Liver (tissue), 9 donors: ENCODE results near the gene HUWE1. TPM values are rescaled to one million over a fixed set of nuclear protein-coding genes. Genes with fewer than 3 reads are reported as not detected.

Source experiments
- DNase-seq: peaks from one replicate; pipeline ENCODE4 v3.0.0-alpha.2; 2017; ENCODE audit warnings: low spot score
- H3K27ac ChIP-seq, 2 donors: one replicate each; pipeline ENCODE4 v1.7.0; 2013; ENCODE audit warnings: inconsistent platforms in 2 of 2, low read length in 2 of 2, control low read depth in 1 of 2, low read depth in 1 of 2, mild to moderate bottlenecking in 1 of 2
- H3K27me3 ChIP-seq, 4 donors: one replicate each; pipeline versions ENCODE4 v1.6.1 to v1.7.0; 2013; ENCODE audit warnings: low read length in 3 of 4, inconsistent platforms in 1 of 4, mild to moderate bottlenecking in 1 of 4, moderate library complexity in 1 of 4; ENCODE audit not compliant: control insufficient read depth in 4 of 4, insufficient read depth in 4 of 4
- H3K36me3 ChIP-seq, 4 donors: one replicate each; pipeline versions ENCODE4 v1.6.1 to v1.7.0; 2013; ENCODE audit warnings: low read length in 3 of 4, mild to moderate bottlenecking in 3 of 4, low read depth in 1 of 4, moderate library complexity in 1 of 4; ENCODE audit not compliant: control insufficient read depth in 4 of 4, insufficient read depth in 3 of 4
- H3K4me1 ChIP-seq, 4 donors: one replicate each; pipeline versions ENCODE4 v1.6.1 to v1.7.0; 2013; ENCODE audit warnings: low read length in 3 of 4, mild to moderate bottlenecking in 3 of 4, moderate library complexity in 1 of 4; ENCODE audit not compliant: control insufficient read depth in 4 of 4, insufficient read depth in 4 of 4
- H3K4me3 ChIP-seq, 3 donors: one replicate each; pipeline versions ENCODE4 v1.6.1 to v1.7.0; 2013; ENCODE audit warnings: low read length in 3 of 3, control low read depth in 1 of 3, low read depth in 1 of 3, mild to moderate bottlenecking in 1 of 3
- H3K9ac ChIP-seq, 2 donors: one replicate each; pipeline ENCODE4 v1.7.0; 2013; ENCODE audit warnings: low read length in 2 of 2, mild to moderate bottlenecking in 2 of 2, moderate library complexity in 2 of 2, control low read depth in 1 of 2, low read depth in 1 of 2
- H3K9me3 ChIP-seq, 4 donors: one replicate each; pipeline versions ENCODE4 v1.6.1 to v1.7.0; 2013; ENCODE audit warnings: low read length in 3 of 4; ENCODE audit not compliant: control insufficient read depth in 4 of 4
- EGR1 ChIP-seq, 2 donors: IDR thresholded peaks; 2 replicates each; pipeline ENCODE4 v1.6.1; 2016 to 2018; ENCODE audit warnings: antibody characterized with exemption in 2 of 2, low read depth in 2 of 2
- HNF4A ChIP-seq, 2 donors: conservative IDR thresholded peaks; 2 replicates each; pipeline ENCODE4 v1.6.1; 2016; ENCODE audit warnings: antibody characterized with exemption in 2 of 2, mild to moderate bottlenecking in 2 of 2
- HNF4G ChIP-seq: IDR thresholded peaks from 2 replicates; pipeline ENCODE4 v1.6.1; 2016; ENCODE audit warnings: antibody characterized with exemption
- NR2F2 ChIP-seq: IDR thresholded peaks from 2 replicates; pipeline ENCODE4 v1.6.1; 2016; ENCODE audit warnings: antibody characterized with exemption
- RAD21 ChIP-seq, 2 donors: IDR thresholded peaks; 2 replicates each; pipeline ENCODE4 v1.6.1; 2016; ENCODE audit warnings: antibody characterized with exemption in 2 of 2, mild to moderate bottlenecking in 2 of 2
- SP1 ChIP-seq: IDR thresholded peaks from 2 replicates; pipeline ENCODE4 v1.6.1; 2018; ENCODE audit warnings: antibody characterized with exemption, mild to moderate bottlenecking
- WGBS: extraction: QIAGEN DNeasy Blood & Tissue Kit; methylation state at CpG from one replicate; pipeline ENCODE4 v1.1.7; 2013; 5-methylcytosine and 5-hydroxymethylcytosine counted together
- polyA plus RNA-seq, 2 donors: library from polyadenylated mRNA; stranded (reverse) in 1 of 2; unstranded in 1 of 2; fragments of 200-250 nt in 1 of 2; fragments of >200 nt in 1 of 2; fragmentation: Nextera tagmentation in 1 of 2; extraction: Ambion mirVana in 1 of 2; gene quantifications; one replicate each; pipeline versions ENCODE4 v1.2.1 to v1.2.3, GENCODE V29; 2013 to 2015
- total RNA-seq, 2 donors: library from RNA; depleted of rRNA; stranded (reverse); fragments of >200 nt; gene quantifications; one replicate each; pipeline ENCODE4 v1.2.3, GENCODE V29; 2014
- TF ChIP-seq, protein P1 (sequence below): IDR thresholded peaks from 2 replicates; pipeline ENCODE4 v1.6.1; 2016; ENCODE audit warnings: antibody characterized with exemption
- TF ChIP-seq, protein P2 (sequence below): IDR thresholded peaks from 2 replicates; pipeline ENCODE4 v1.6.1; 2016; ENCODE audit warnings: antibody characterized with exemption
- donor health status: healthy.
- donor health status: healthy.
- donor health status: healthy.
- donor health status: healthy.
- donor health status: healthy.

The HUWE1 gene
- total and polyA plus RNA-seq, 4 donors: 20.2 to 75.8 (median 37.7) TPM

DNA sequence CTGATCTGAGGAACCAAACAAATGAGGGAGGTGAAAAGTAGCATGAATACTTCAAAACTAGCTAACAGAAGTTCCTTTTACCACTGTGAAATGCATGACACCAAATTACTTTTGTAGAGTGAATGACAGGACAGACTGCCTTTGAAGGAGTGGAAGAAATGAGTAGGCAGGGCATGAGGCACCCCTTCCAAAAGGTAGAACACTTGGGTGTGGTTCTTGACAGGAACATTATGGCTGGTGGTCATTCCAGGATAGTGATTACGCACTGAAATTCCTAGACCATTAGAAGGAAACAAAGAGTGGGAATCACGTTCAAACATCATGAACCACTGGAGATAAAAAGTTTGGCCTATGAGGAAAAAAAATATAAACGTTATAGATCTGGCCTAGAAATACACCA is 4.9 kb downstream of the HUWE1 start (continued):
- TF ChIP-seq, protein P1, sequence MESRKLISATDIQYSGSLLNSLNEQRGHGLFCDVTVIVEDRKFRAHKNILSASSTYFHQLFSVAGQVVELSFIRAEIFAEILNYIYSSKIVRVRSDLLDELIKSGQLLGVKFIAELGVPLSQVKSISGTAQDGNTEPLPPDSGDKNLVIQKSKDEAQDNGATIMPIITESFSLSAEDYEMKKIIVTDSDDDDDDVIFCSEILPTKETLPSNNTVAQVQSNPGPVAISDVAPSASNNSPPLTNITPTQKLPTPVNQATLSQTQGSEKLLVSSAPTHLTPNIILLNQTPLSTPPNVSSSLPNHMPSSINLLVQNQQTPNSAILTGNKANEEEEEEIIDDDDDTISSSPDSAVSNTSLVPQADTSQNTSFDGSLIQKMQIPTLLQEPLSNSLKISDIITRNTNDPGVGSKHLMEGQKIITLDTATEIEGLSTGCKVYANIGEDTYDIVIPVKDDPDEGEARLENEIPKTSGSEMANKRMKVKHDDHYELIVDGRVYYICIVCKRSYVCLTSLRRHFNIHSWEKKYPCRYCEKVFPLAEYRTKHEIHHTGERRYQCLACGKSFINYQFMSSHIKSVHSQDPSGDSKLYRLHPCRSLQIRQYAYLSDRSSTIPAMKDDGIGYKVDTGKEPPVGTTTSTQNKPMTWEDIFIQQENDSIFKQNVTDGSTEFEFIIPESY: no peak
- TF ChIP-seq SP1: no peak

DNA sequence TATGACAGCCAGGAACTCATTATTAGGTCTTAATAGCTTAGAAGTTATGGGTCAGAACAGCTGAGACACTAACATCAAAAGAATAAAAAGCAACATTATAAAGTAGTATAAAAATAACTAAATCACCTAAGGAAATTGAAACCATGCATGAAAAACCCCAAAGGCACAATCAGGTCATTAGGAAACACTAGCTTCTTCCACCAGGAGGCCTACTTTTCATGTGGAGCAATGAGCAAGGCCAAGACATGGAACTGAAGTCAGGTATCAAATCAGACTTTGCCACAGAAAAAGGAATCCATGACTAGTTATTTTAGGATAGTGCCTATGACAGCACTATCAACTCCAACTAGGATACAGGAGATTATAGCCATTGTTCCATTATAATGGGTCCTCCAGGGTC is 7.9 kb downstream of the HUWE1 start:
- H3K27ac ChIP-seq: no peak overlapping the region
- no peak overlapping the region for H3K4me3 ChIP-seq
- H3K4me1 ChIP-seq: peaks cover 0 to 8% (median 3%) of the 10 kb centered on the region in 4 donors
- TF ChIP-seq, protein P1: no peak
- peak in 1 of 2 donors; percentile 39 for TF ChIP-seq RAD21 (IDR thresholded peaks at IDR 0.05)
- no peaks in the 10 kb centered on the region for H3K9me3 ChIP-seq
- peaks cover 0 to 14% (median 5%) of the 10 kb centered on the region in 4 donors for H3K36me3 ChIP-seq
- DNase-seq: no peak
- no peaks in the 10 kb centered on the region for H3K27me3 ChIP-seq
- no peak overlapping the region for H3K9ac ChIP-seq

DNA sequence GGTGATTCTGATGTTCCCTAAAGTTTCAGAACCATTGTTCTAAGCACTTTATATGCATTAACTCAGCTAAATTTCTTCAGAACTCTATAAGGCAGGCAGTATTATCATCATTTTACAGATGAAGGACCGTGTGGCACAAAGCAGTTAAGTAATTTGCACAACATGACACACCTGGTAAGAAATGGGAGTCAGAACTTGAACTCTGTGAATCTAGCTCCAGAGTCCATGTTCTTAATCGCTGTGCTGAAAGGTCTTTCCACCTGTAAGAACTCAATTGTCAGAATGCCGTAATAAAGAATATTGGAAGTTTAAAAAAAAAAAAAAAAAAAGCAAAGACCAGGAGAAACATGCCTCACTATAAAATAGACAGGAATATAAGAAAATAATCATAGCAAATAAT is 9.2 kb downstream of the HUWE1 start:
- no peak for DNase-seq
- TF ChIP-seq HNF4G (no peak), HNF4A (conservative IDR thresholded peaks at IDR 0.05) (no peak)
- TF ChIP-seq, protein P2, sequence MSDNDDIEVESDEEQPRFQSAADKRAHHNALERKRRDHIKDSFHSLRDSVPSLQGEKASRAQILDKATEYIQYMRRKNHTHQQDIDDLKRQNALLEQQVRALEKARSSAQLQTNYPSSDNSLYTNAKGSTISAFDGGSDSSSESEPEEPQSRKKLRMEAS: no peak

DNA sequence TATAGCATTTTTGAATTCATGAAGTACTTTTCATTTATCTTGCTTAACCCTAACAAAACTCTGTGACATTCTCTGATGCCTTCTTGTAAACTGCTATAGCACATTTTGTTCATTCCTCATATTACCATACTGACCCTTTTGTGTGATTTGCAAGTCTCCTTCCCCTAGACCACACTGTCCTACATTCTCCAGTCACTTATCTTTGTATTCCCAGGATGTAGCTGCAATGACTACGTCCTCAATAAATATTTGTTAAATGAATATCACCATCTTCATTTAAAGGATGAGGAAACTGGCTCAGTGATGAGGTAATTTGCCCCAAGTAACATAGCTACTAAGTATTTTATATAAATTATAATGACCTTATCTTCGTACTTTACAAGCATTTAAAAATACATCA is 11.9 kb downstream of the HUWE1 start:
- no peaks in the 10 kb centered on the region for H3K9me3 ChIP-seq
- DNase-seq: no peak
- peaks cover 0 to 13% (median 8%) of the 10 kb centered on the region in 4 donors for H3K36me3 ChIP-seq
- TF ChIP-seq NR2F2: no peak
- TF ChIP-seq EGR1 (IDR thresholded peaks at IDR 0.05; ENCODE audit: low read depth in 2 of 2): no peak
- no peak for TF ChIP-seq RAD21 (IDR thresholded peaks at IDR 0.05)
- no peak for TF ChIP-seq HNF4A (conservative IDR thresholded peaks at IDR 0.05)
- no peaks in the 10 kb centered on the region for H3K27me3 ChIP-seq
- no peak overlapping the region for H3K4me3 ChIP-seq
- H3K27ac ChIP-seq: no peak overlapping the region
- no peak overlapping the region for H3K9ac ChIP-seq
- 92% methylated on average over 2 of the region's 2 CpGs for WGBS
- H3K4me1 ChIP-seq: no peaks in the 10 kb centered on the region

More for the DNA sequence above, 9.2 kb downstream of the HUWE1 start:
- H3K27ac ChIP-seq: no peak overlapping the region
- 88% methylated on average over 3 of the region's 3 CpGs for WGBS
- H3K9me3 ChIP-seq: no peaks in the 10 kb centered on the region
- H3K36me3 ChIP-seq: peaks cover 0 to 14% (median 5%) of the 10 kb centered on the region in 4 donors
- no peak overlapping the region for H3K9ac ChIP-seq
- H3K4me3 ChIP-seq: no peak overlapping the region
- peaks cover 0 to 2% (median under 1%) of the 10 kb centered on the region in 4 donors for H3K4me1 ChIP-seq
- H3K27me3 ChIP-seq: no peaks in the 10 kb centered on the region
